HCT116 (cell line): ENCODE results near the gene KCNK1. TPM values are rescaled to one million over a fixed set of nuclear protein-coding genes. Genes with fewer than 3 reads are reported as not detected.
A peak's percentile ranks its signal among the peaks of the same experiment; 100 is the strongest.

Source experiments
- ATAC-seq: fragments of 200-7000 bp; cut with Tn5 transposase; 2 replicates; pipeline ENCODE4 v1.9.1; 2020; ENCODE audit warnings: mild to moderate bottlenecking, moderate library complexity
- BruUV-seq: library from RNA; stranded (reverse); fragments of 400-500 nt; replicated peaks from 2 replicates; lab custom pipeline; 2021; lab: Mats Ljungman, UMichigan
- CTCF ChIA-PET: fragments of 300-600 bp; sonication (Branson Sonifier 250); formaldehyde crosslinking; loops from one replicate; lab custom pipeline; 2021; ENCODE audit warnings: antibody characterized with exemption; lab: Charles Lee
- POLR2A ChIA-PET: fragments of 300-600, 350-600 bp; sonication (Branson Sonifier 250); formaldehyde crosslinking; loops from one replicate; lab custom pipeline; 2021; ENCODE audit warnings: antibody characterized with exemption; lab: Charles Lee
- RAD21 ChIA-PET, 2 experiments: fragments of 300-600 bp; sonication (Branson Sonifier 250); formaldehyde crosslinking; loops; one replicate each; lab custom pipeline; 2023; ENCODE audit warnings: low total read pairs in 2 of 2; ENCODE audit not compliant: uncharacterized antibody in 2 of 2, unreplicated experiment in 2 of 2, low non-redundant PET in 1 of 2; lab: Charles Lee
- DNase-seq: peaks from one replicate; pipeline ENCODE4 v3.0.0-alpha.2; 2010; ENCODE audit warnings: low read depth, low spot score
- H2AFZ ChIP-seq: fragments of 200-600 bp; shearing (Covaris generic), sonication (generic); 2 replicates; pipeline ENCODE4 v1.6.1; 2017; ENCODE audit warnings: low read depth, mixed run types, mixed read lengths, antibody characterized with exemption, low read length; ENCODE audit not compliant: poor library complexity, severe bottlenecking
- H3K27ac ChIP-seq: 2 replicates; pipeline ENCODE4 v1.5.1; 2012; ENCODE audit warnings: low read depth, low read length
- H3K27me3 ChIP-seq: fragments of 200-600 bp; sonication (generic); 2 replicates; pipeline ENCODE4 v1.6.1; 2016; ENCODE audit warnings: mixed run types, low read length, mixed read lengths; ENCODE audit not compliant: insufficient read depth
- H3K36me3 ChIP-seq, 2 experiments: fragments of 200-500 bp in 1 of 2; fragments of 200-600 bp in 1 of 2; sonication (Bioruptor generic) in 1 of 2; sonication (generic) in 1 of 2; 2 replicates each; pipeline versions ENCODE4 v1.5.1 to v1.6.1; 2014 to 2016; ENCODE audit warnings: low read length in 2 of 2, inconsistent platforms in 1 of 2, mixed read lengths in 1 of 2, mixed run types in 1 of 2; ENCODE audit not compliant: insufficient read depth in 2 of 2, control insufficient read depth in 1 of 2
- H3K4me1 ChIP-seq, 2 experiments: fragments of 200-600 bp in 1 of 2; sonication (generic) in 1 of 2; 2 replicates each; pipeline versions ENCODE4 v1.5.1 to v1.6.1; 2012 to 2017; ENCODE audit warnings: low read length in 2 of 2, inconsistent platforms in 1 of 2, mild to moderate bottlenecking in 1 of 2, mixed read lengths in 1 of 2, mixed run types in 1 of 2, moderate library complexity in 1 of 2; ENCODE audit not compliant: insufficient read depth in 2 of 2, control insufficient read depth in 1 of 2
- H3K4me2 ChIP-seq: fragments of 200-600 bp; sonication (generic); 2 replicates; pipeline ENCODE4 v1.6.1; 2017; ENCODE audit warnings: mixed run types, low read length, mixed read lengths
- H3K4me3 ChIP-seq, 2 experiments: fragments of 200-600 bp in 1 of 2; sonication (generic) in 1 of 2; replicated peaks in 1 of 2; 2 replicates each; pipeline ENCODE4 v1.5.1; 2011 to 2016; ENCODE audit warnings: low read length in 2 of 2, control low read depth in 1 of 2, low read depth in 1 of 2, mild to moderate bottlenecking in 1 of 2, mixed read lengths in 1 of 2, mixed run types in 1 of 2
- H3K79me2 ChIP-seq: fragments of 200-600 bp; sonication (generic); 2 replicates; pipeline ENCODE4 v1.6.1; 2017; ENCODE audit warnings: mild to moderate bottlenecking, mixed run types, low read length, moderate library complexity, mixed read lengths; ENCODE audit not compliant: insufficient read depth
- H3K9ac ChIP-seq: fragments of 200-600 bp; sonication (generic); 2 replicates; pipeline ENCODE4 v1.6.1; 2016; ENCODE audit warnings: low read length, mixed read lengths
- H3K9me2 ChIP-seq: fragments of 200-600 bp; sonication (generic), shearing (Covaris generic); 2 replicates; pipeline ENCODE4 v1.6.1; 2017; ENCODE audit warnings: mixed run types, mild to moderate bottlenecking, moderate library complexity; ENCODE audit not compliant: insufficient read depth
- H3K9me3 ChIP-seq, 2 experiments: fragments of 200-500 bp in 1 of 2; fragments of 200-600 bp in 1 of 2; sonication (Bioruptor generic) in 1 of 2; sonication (generic) in 1 of 2; 2 replicates each; pipeline ENCODE4 v1.6.1; 2014 to 2017; ENCODE audit warnings: low read length in 2 of 2, mixed read lengths in 2 of 2, inconsistent platforms in 1 of 2, low read depth in 1 of 2, mild to moderate bottlenecking in 1 of 2, mixed run types in 1 of 2, moderate library complexity in 1 of 2; ENCODE audit not compliant: control insufficient read depth in 1 of 2, insufficient read depth in 1 of 2
- H4K20me1 ChIP-seq: fragments of 200-600 bp; sonication (generic), shearing (Covaris generic); 2 replicates; pipeline ENCODE4 v1.6.1; 2017; ENCODE audit warnings: mixed run types, mild to moderate bottlenecking, moderate library complexity; ENCODE audit not compliant: insufficient read depth
- CEBPB ChIP-seq: IDR thresholded peaks from 2 replicates; pipeline ENCODE4 v1.6.1; 2012; ENCODE audit warnings: low read depth
- EGR1 ChIP-seq: IDR thresholded peaks from 2 replicates; pipeline ENCODE4 v1.6.1; 2012; ENCODE audit warnings: low read depth
- EZH2 ChIP-seq: fragments of 200-600 bp; sonication (generic); IDR thresholded peaks from 2 replicates; pipeline ENCODE4 v1.6.1; 2017; ENCODE audit warnings: antibody characterized with exemption, mixed run types
- FOSL1 ChIP-seq: IDR thresholded peaks from 2 replicates; pipeline ENCODE4 v1.6.1; 2012; ENCODE audit warnings: low read depth
- JUND ChIP-seq: IDR thresholded peaks from 2 replicates; pipeline ENCODE4 v1.6.1; 2012
- POLR2AphosphoS5 ChIP-seq: IDR thresholded peaks from 2 replicates; pipeline ENCODE4 v1.6.1; 2011; ENCODE audit warnings: mild to moderate bottlenecking, low read depth, low read length, moderate library complexity
- RAD21 ChIP-seq: IDR thresholded peaks from 2 replicates; pipeline ENCODE4 v1.6.1; 2012; ENCODE audit warnings: low read depth, mild to moderate bottlenecking
- REST ChIP-seq: IDR thresholded peaks from 2 replicates; pipeline ENCODE4 v1.6.1; 2012; ENCODE audit warnings: low read depth
- SP1 ChIP-seq: IDR thresholded peaks from 2 replicates; pipeline ENCODE4 v1.6.1; 2012; ENCODE audit warnings: low read depth
- YY1 ChIP-seq: IDR thresholded peaks from 2 replicates; pipeline ENCODE4 v1.6.1; 2011; ENCODE audit warnings: low read length, low read depth, moderate library complexity, mild to moderate bottlenecking; ENCODE audit not compliant: insufficient replicate concordance; ENCODE audit errors: extremely low read depth
- ZNF274 ChIP-seq: fragments of 200-500 bp; sonication (Bioruptor generic); IDR thresholded peaks from 2 replicates; pipeline ENCODE4 v1.6.1; 2014; ENCODE audit warnings: mild to moderate bottlenecking, low read depth, low read length, inconsistent platforms
- intact Hi-C: fragments of 100-400 bp; cut with micrococcal nuclease; formaldehyde crosslinking; loops from 2 replicates; pipeline ENCODE4 v1.10.0; 2022
- total RNA-seq: library from RNA; stranded (reverse); gene quantifications from one replicate; pipeline ENCODE4 v1.2.1, GENCODE V29; 2021; ENCODE audit not compliant: unreplicated experiment
- TF ChIP-seq, protein P1 (sequence below): IDR thresholded peaks from 2 replicates; pipeline ENCODE4 v1.6.1; 2011; ENCODE audit warnings: mild to moderate bottlenecking, low read length, moderate library complexity; ENCODE audit not compliant: insufficient replicate concordance; ENCODE audit errors: extremely low read depth
- TF ChIP-seq, protein P2 (sequence below): IDR thresholded peaks from 2 replicates; pipeline ENCODE4 v1.6.1; 2012

The KCNK1 gene
- total RNA-seq, 1 experiment from 2014 or later = 28.4 TPM

DNA sequence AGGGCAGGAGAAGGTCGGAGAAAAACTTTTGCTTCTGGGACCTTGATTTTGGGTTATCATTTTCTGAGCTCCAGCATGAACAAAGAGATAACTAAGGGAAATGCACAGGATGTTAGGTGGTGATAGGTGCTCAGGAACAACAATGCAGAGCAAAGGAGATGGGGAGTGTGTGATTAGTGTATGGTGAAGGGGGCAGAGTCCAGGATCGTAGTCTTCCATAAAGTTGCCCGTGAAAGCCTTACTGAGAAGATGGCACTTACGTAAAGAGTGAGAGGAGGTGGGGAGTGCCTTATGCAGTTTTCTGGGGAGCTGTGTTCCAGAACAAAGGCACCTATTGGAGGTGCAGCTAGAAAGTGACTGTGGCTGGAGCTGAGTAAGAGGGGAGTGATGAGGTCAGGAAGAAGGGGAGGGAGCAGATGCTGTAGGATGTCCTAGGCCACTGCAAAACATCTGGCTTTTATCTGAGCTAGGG lies 11.6 kb downstream of the KCNK1 start (continued):
- TF ChIP-seq CEBPB = no peak
- TF ChIP-seq SP1 = no peak
- no peak for TF ChIP-seq ZNF274

- Histone ChIP-seq H3K4me1 (no peaks in the 10 kb centered on the region; a peak in 1 of 4 replicates), H3K9me2 (no peaks in the 10 kb centered on the region), H4K20me1 (no peaks in the 10 kb centered on the region), H3K27ac (no peak overlapping the region), H3K27me3 (no peaks in the 10 kb centered on the region), H3K79me2 (peaks cover 65% of the 10 kb centered on the region), H3K9ac (no peak overlapping the region), H3K36me3 (peaks cover 0 to 3% of the 10 kb centered on the region in 2 experiments; a peak in 2 of 4 replicates), H3K4me2 (peak overlapping the region; percentile 22; the same call in 1 of the 2 replicates), H3K9me3 (no peaks in the 10 kb centered on the region), H2AFZ (no peak overlapping the region), H3K4me3 (no peak overlapping the region)
- intact Hi-C loops = no loop called here
- ATAC-seq (no peak), DNase-seq (no peak)
- BruUV-seq = no TSS peak
- ChIA-PET CTCF (no interaction called here), RAD21 (no interaction called here), POLR2A (no interaction called here)
- TF ChIP-seq FOSL1 = peak; percentile 33; the same call in 1 of the 2 replicates
- TF ChIP-seq, protein P1, sequence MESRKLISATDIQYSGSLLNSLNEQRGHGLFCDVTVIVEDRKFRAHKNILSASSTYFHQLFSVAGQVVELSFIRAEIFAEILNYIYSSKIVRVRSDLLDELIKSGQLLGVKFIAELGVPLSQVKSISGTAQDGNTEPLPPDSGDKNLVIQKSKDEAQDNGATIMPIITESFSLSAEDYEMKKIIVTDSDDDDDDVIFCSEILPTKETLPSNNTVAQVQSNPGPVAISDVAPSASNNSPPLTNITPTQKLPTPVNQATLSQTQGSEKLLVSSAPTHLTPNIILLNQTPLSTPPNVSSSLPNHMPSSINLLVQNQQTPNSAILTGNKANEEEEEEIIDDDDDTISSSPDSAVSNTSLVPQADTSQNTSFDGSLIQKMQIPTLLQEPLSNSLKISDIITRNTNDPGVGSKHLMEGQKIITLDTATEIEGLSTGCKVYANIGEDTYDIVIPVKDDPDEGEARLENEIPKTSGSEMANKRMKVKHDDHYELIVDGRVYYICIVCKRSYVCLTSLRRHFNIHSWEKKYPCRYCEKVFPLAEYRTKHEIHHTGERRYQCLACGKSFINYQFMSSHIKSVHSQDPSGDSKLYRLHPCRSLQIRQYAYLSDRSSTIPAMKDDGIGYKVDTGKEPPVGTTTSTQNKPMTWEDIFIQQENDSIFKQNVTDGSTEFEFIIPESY = no peak
Observed at GRCh38 chr1:233627376-233627775, 13.5 kb downstream of the KCNK1 start.

DNA sequence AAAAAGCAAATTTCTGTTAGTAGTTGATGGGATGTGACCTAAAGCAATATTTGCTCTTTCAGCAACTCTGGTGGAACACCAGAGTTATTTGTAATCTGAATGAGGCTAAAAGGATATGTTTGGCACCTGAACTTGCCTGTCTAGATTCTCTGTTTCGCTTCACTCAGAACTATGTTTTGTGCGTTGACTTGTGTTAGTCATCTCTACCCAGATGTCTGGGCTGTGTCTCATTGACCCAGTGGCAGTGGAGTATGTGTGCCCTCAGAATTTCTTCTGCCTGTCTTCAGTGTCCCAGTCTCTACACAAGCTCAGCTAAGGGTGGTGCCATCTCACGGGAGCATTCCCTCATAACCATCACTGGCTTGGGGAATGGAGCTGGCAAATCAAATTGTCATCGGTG lies 13.9 kb downstream of the KCNK1 start:
- H3K79me2 ChIP-seq = peaks cover 62% of the 10 kb centered on the region
- H3K9me3 ChIP-seq = no peaks in the 10 kb centered on the region
- BruUV-seq = no TSS peak
- ChIA-PET CTCF (no interaction called here), RAD21 (no interaction called here), POLR2A (no interaction called here)
- peaks cover 0 to 3% of the 10 kb centered on the region in 2 experiments; a peak in 2 of 4 replicates for H3K36me3 ChIP-seq
- no peaks in the 10 kb centered on the region for H3K27me3 ChIP-seq
- H3K4me3 ChIP-seq = no peak overlapping the region
- H3K9ac ChIP-seq = no peak overlapping the region
- DNase-seq = no peak
- no peak overlapping the region for H3K4me2 ChIP-seq
- no peaks in the 10 kb centered on the region for H4K20me1 ChIP-seq
- no peaks in the 10 kb centered on the region for H3K9me2 ChIP-seq
- no peak for ATAC-seq
- H3K4me1 ChIP-seq = no peaks in the 10 kb centered on the region; a peak in 1 of 4 replicates
- no peak overlapping the region for H3K27ac ChIP-seq
- intact Hi-C loops = no loop called here
- H2AFZ ChIP-seq = no peak overlapping the region
- TF ChIP-seq RAD21 = no peak
- TF ChIP-seq EGR1 = no peak
- TF ChIP-seq JUND = no peak
- TF ChIP-seq POLR2AphosphoS5 = no peak
- TF ChIP-seq EZH2 = no peak
- TF ChIP-seq CEBPB = no peak
- TF ChIP-seq, protein P2, sequence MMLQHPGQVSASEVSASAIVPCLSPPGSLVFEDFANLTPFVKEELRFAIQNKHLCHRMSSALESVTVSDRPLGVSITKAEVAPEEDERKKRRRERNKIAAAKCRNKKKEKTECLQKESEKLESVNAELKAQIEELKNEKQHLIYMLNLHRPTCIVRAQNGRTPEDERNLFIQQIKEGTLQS = no peak
- TF ChIP-seq REST = no peak
- TF ChIP-seq YY1 = no peak
